Thoracic aorta (tissue), 2 donors: Measurements from ENCODE around the gene GABBR2. TPM values are rescaled to one million over a fixed set of nuclear protein-coding genes. Genes with fewer than 3 reads are reported as not detected.

Source experiments
- ATAC-seq: fragments of 150-250 bp; one replicate; pipeline ENCODE4 v1.8.0; 2017; ENCODE audit warnings: low read depth; ENCODE audit not compliant: insufficient number of reproducible peaks, low FRiP score
- DNase-seq: peaks from one replicate; pipeline ENCODE4 v3.0.0-alpha.2; 2020; ENCODE audit warnings: low spot score
- H3K27ac ChIP-seq, 2 donors: fragments of 200-600 bp; sonication (generic); 1 replicate in 1 of 2; 2 replicates in 1 of 2; pipeline ENCODE4 v1.5.1; 2016; ENCODE audit warnings: mild to moderate bottlenecking in 2 of 2, moderate library complexity in 2 of 2
- H3K27me3 ChIP-seq: fragments of 200-600 bp; sonication (generic); replicated peaks from 2 replicates; pipeline ENCODE4 v1.6.0; 2016; ENCODE audit warnings: mild to moderate bottlenecking; ENCODE audit not compliant: insufficient read depth
- H3K36me3 ChIP-seq: fragments of 200-600 bp; sonication (generic); one replicate; pipeline ENCODE4 v1.5.1; 2016
- H3K4me1 ChIP-seq, 2 donors: fragments of 200-600 bp; sonication (generic); 1 replicate in 1 of 2; 2 replicates in 1 of 2; pipeline versions ENCODE4 v1.5.1 to v1.6.0; 2016; ENCODE audit warnings: low read depth in 2 of 2, mild to moderate bottlenecking in 1 of 2; ENCODE audit not compliant: control insufficient read depth in 1 of 2
- H3K4me3 ChIP-seq: fragments of 200-600 bp; sonication (generic); 2 replicates; pipeline ENCODE4 v1.5.1; 2016; ENCODE audit warnings: mild to moderate bottlenecking
- H3K9me3 ChIP-seq: fragments of 200-600 bp; sonication (generic); 2 replicates; pipeline ENCODE4 v1.5.1; 2016
- total RNA-seq, 2 donors: library from RNA; depleted of rRNA; stranded (reverse); fragments of >200 nt; gene quantifications; one replicate each; pipeline versions ENCODE4 v1.1.0 to v1.2.3, GENCODE V29; 2016
- TF ChIP-seq, protein P1 (sequence below): fragments of 200-600 bp; sonication (generic); IDR thresholded peaks from one replicate; pipeline ENCODE4 v1.5.1; 2019; ENCODE audit warnings: antibody characterized with exemption

Gene GABBR2
- total RNA-seq, 2 donors from 2014 or later = not detected

DNA sequence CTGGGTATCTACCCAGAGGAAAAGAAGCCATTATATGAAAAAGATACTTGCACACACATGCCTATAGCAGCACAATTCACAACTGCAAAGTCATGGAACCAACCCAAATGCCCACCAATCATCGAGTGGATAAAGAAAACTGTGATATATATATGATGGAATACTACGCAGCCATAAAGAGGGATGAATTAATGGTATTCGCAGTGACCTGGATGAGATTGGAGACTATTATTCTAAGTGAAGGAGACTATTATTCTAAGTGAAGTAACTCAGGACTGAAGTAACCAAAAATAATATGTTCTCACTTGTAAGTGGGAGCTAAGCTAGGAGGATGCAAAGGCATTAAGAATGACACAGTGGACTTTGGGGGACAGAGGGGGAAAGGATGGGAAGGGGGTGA lies 30.0 kb upstream of the GABBR2 start:
- TF ChIP-seq, protein P1, sequence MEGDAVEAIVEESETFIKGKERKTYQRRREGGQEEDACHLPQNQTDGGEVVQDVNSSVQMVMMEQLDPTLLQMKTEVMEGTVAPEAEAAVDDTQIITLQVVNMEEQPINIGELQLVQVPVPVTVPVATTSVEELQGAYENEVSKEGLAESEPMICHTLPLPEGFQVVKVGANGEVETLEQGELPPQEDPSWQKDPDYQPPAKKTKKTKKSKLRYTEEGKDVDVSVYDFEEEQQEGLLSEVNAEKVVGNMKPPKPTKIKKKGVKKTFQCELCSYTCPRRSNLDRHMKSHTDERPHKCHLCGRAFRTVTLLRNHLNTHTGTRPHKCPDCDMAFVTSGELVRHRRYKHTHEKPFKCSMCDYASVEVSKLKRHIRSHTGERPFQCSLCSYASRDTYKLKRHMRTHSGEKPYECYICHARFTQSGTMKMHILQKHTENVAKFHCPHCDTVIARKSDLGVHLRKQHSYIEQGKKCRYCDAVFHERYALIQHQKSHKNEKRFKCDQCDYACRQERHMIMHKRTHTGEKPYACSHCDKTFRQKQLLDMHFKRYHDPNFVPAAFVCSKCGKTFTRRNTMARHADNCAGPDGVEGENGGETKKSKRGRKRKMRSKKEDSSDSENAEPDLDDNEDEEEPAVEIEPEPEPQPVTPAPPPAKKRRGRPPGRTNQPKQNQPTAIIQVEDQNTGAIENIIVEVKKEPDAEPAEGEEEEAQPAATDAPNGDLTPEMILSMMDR = no peak
- DNase-seq (no peak), ATAC-seq (no peak)
- no peaks in the 10 kb centered on the region for H3K27me3 ChIP-seq
- H3K4me1 ChIP-seq = no peaks in the 10 kb centered on the region
- no peaks in the 10 kb centered on the region for H3K9me3 ChIP-seq
- H3K4me3 ChIP-seq = no peak overlapping the region
- H3K36me3 ChIP-seq = peaks cover 12% of the 10 kb centered on the region
- H3K27ac ChIP-seq = no peak overlapping the region

DNA sequence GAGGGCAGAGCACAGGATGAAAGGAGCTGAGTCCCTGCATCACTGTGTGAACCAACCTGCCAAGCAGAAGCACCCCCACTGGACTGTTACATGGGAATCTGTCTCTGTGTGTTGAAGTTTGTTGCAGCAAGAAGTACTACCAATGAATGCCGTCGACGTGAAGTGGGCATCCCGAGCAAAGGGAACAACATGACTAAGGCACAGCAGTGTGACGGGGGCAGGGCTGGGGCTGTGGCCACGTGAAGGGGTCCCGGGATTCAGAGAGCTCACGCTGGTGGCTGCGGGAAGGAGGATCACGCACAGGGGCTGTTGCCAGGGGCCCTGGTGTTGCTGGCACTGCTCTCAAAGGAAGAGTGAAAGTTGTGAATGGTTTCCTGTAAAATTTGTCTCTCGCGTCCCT lies 27.5 kb upstream of the GABBR2 start:
- Histone ChIP-seq H3K4me3 (no peak overlapping the region), H3K27me3 (no peaks in the 10 kb centered on the region), H3K27ac (no peak overlapping the region), H3K4me1 (no peaks in the 10 kb centered on the region), H3K9me3 (no peaks in the 10 kb centered on the region), H3K36me3 (peaks cover 17% of the 10 kb centered on the region)
- TF ChIP-seq, protein P1 = no peak
- DNase-seq = no peak
- no peak for ATAC-seq

DNA sequence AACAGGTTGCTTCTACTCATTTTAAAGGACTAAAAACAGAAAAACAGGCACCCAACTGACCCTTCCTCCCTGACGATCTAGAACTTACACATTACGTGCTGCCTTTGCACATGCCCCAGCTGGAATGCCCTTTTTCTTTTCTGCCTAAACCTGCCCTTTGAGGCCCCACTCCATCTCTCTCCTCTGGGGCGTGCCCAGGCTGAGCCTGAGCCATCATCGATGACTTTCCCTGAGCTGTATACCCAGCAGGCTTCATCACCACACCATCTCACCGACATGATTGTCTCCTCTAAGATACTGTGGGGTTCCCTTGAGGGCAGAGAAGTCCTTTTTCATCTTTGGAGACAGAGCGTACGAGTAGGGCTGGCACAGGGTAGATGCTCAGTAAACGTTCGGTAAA lies 24.1 kb upstream of the GABBR2 start:
- ATAC-seq = no peak
- H3K27me3 ChIP-seq = no peaks in the 10 kb centered on the region
- no peak for DNase-seq
- no peaks in the 10 kb centered on the region for H3K4me1 ChIP-seq
- TF ChIP-seq, protein P1 = no peak
- H3K36me3 ChIP-seq = peaks cover 17% of the 10 kb centered on the region
- no peaks in the 10 kb centered on the region for H3K9me3 ChIP-seq
- H3K4me3 ChIP-seq = no peak overlapping the region
- H3K27ac ChIP-seq = no peak overlapping the region

DNA sequence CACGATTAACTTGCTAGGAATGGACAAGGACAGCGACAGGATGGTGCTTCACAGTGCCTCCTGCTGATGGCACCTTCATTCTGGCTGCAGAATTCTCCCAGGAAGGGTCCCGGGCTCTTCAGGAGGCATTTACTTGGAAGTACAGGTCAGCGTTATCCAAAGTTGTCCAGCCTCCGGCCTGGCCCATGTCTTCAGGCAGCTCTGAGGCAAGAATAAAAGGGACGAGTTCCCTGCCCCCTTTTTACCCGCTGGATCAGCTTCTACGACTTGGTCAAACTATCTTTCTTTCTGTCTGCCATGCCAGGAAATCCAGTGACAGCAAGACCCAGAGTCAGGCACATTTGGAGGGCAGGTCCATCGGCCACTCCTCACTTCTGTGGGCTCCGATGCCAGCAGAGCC lies 23.4 kb upstream of the GABBR2 start:
- H3K27me3 ChIP-seq = no peaks in the 10 kb centered on the region
- no peak overlapping the region for H3K27ac ChIP-seq
- peaks cover 17% of the 10 kb centered on the region for H3K36me3 ChIP-seq
- ATAC-seq = no peak
- TF ChIP-seq, protein P1 = no peak
- no peak overlapping the region for H3K4me3 ChIP-seq
- DNase-seq = no peak
- no peaks in the 10 kb centered on the region for H3K4me1 ChIP-seq
- H3K9me3 ChIP-seq = no peaks in the 10 kb centered on the region

DNA sequence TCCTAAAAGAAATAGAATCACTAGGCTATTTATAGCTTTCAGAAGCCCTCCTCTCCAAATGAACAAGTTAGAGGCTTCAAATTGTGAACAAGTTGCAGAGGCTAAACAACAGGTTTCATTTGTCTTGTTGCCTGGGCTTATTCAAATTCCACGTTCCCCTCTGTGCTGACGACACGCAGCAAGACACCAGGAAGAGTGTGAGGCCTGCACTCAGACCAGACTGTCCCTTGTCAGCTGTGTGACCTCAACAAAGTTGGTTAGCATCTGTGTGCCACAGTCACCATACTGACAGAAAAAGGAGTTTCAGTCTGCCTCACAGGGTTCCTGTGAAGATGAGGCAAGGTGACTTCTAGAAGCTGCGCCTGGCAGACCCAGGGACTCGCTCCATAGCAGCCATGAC lies 22.1 kb upstream of the GABBR2 start:
- H3K9me3 ChIP-seq = no peaks in the 10 kb centered on the region
- peaks cover 12% of the 10 kb centered on the region for H3K36me3 ChIP-seq
- TF ChIP-seq, protein P1 = no peak
- no peak for DNase-seq
- H3K27ac ChIP-seq = peak overlapping the region in 1 of 2 donors; percentile 5
- no peaks in the 10 kb centered on the region for H3K27me3 ChIP-seq
- no peak overlapping the region for H3K4me3 ChIP-seq
- no peak for ATAC-seq
- H3K4me1 ChIP-seq = no peaks in the 10 kb centered on the region
